PC-9 (cell line): ENCODE measurements around the gene EHD4. TPM values are rescaled to one million over a fixed set of nuclear protein-coding genes. Genes with fewer than 3 reads are reported as not detected.

ENCODE experiments used
- BruUV-seq: library from RNA; stranded (reverse); fragments of 400-500 nt; replicated peaks from 2 replicates; lab custom pipeline; 2021; lab: Mats Ljungman, UMichigan
- CTCF ChIA-PET: fragments of 300-600 bp; sonication (Branson Sonifier 250); formaldehyde crosslinking; loops from one replicate; lab custom pipeline; 2022; ENCODE audit warnings: antibody characterized with exemption; lab: Charles Lee
- POLR2A ChIA-PET: fragments of 300-600 bp; sonication (Branson Sonifier 250); formaldehyde crosslinking; loops from one replicate; lab custom pipeline; 2022; ENCODE audit warnings: antibody characterized with exemption; ENCODE audit not compliant: unreplicated experiment; lab: Charles Lee
- DNase-seq, 2 experiments: peaks; one replicate each; pipeline versions ENCODE4 v3.0.0 to v3.0.0-alpha.2; 2015 to 2022; ENCODE audit warnings: mixed read lengths in 1 of 2
- H2AFZ ChIP-seq: fragments of 200-600 bp; sonication (generic); 2 replicates; pipeline ENCODE4 v1.8.1; 2017; ENCODE audit warnings: antibody characterized with exemption
- H3F3A ChIP-seq: fragments of 200-600 bp; sonication (generic); 2 replicates; pipeline ENCODE4 v1.8.1; 2017; ENCODE audit warnings: antibody characterized with exemption, mild to moderate bottlenecking, low read depth; ENCODE audit not compliant: insufficient read depth
- H3K27ac ChIP-seq: fragments of 200-600 bp; sonication (generic); 2 replicates; pipeline ENCODE4 v1.6.1; 2016; ENCODE audit warnings: mixed run types
- H3K27me3 ChIP-seq: fragments of 200-600 bp; sonication (generic); 2 replicates; pipeline ENCODE4 v1.6.1; 2016; ENCODE audit warnings: low read depth, mixed run types; ENCODE audit not compliant: insufficient read depth
- H3K36me3 ChIP-seq: fragments of 200-600 bp; sonication (generic); 2 replicates; pipeline ENCODE4 v1.6.1; 2016; ENCODE audit warnings: low read depth, mixed run types
- H3K4me1 ChIP-seq: fragments of 200-600 bp; sonication (generic); replicated peaks from 2 replicates; pipeline ENCODE4 v1.6.1; 2016; ENCODE audit warnings: mixed run types; ENCODE audit not compliant: insufficient read depth
- H3K4me2 ChIP-seq: fragments of 200-600 bp; sonication (generic); 2 replicates; pipeline ENCODE4 v1.6.1; 2017; ENCODE audit warnings: mixed run types
- H3K4me3 ChIP-seq: fragments of 200-600 bp; sonication (generic); 2 replicates; pipeline ENCODE4 v1.6.1; 2016; ENCODE audit warnings: mixed run types
- H3K79me2 ChIP-seq: fragments of 200-600 bp; sonication (generic); 2 replicates; pipeline ENCODE4 v1.6.1; 2017; ENCODE audit warnings: low read depth, mixed run types
- H3K9me2 ChIP-seq: fragments of 200-600 bp; sonication (generic); 2 replicates; pipeline ENCODE4 v1.8.1; 2017; ENCODE audit warnings: mild to moderate bottlenecking; ENCODE audit not compliant: insufficient read depth
- H3K9me3 ChIP-seq: fragments of 200-600 bp; sonication (generic); 2 replicates; pipeline ENCODE4 v1.8.1; 2016; ENCODE audit warnings: low read depth; ENCODE audit not compliant: insufficient read depth
- H4K20me1 ChIP-seq: fragments of 200-600 bp; sonication (generic); 2 replicates; pipeline ENCODE4 v1.8.1; 2017; ENCODE audit not compliant: insufficient read depth
- CTCF ChIP-seq: fragments of 200-600 bp; sonication (generic); conservative IDR thresholded peaks from 2 replicates; pipeline ENCODE4 v1.6.1; 2017; ENCODE audit warnings: mixed run types, antibody characterized with exemption, mild to moderate bottlenecking, moderate library complexity
- EZH2 ChIP-seq: fragments of 200-600 bp; sonication (generic); IDR thresholded peaks from 2 replicates; pipeline ENCODE4 v1.8.0; 2017; ENCODE audit warnings: antibody characterized with exemption, low read depth
- intact Hi-C: fragments of 100-400 bp; cut with micrococcal nuclease; formaldehyde crosslinking; loops from one replicate; pipeline ENCODE4 v1.10.0; 2022; ENCODE audit not compliant: unreplicated experiment
- total RNA-seq: library from RNA; stranded (reverse); gene quantifications from 2 replicates; pipeline ENCODE4 v1.2.3, GENCODE V29; 2021

EHD4 gene
- total RNA-seq, 1 experiment from 2014 or later, result 18.1 TPM

- no peak for DNase-seq
- TF ChIP-seq CTCF, result no peak
- ChIA-PET CTCF (no interaction called here), POLR2A (no interaction called here)
- H3K27ac ChIP-seq, result no peak overlapping the region
- no peaks in the 10 kb centered on the region for H3K9me2 ChIP-seq
- H3K9me3 ChIP-seq, result no peaks in the 10 kb centered on the region
- H4K20me1 ChIP-seq, result no peaks in the 10 kb centered on the region
- H3K36me3 ChIP-seq, result no peaks in the 10 kb centered on the region
- intact Hi-C loops, result no loop called here
- H3F3A ChIP-seq, result no peaks in the 10 kb centered on the region
- no peaks in the 10 kb centered on the region for H3K4me1 ChIP-seq
- no peaks in the 10 kb centered on the region for H3K27me3 ChIP-seq
- no peak overlapping the region for H2AFZ ChIP-seq
- no peak overlapping the region for H3K4me3 ChIP-seq
- H3K79me2 ChIP-seq, result no peaks in the 10 kb centered on the region
- no TSS peak for BruUV-seq
- no peak overlapping the region for H3K4me2 ChIP-seq
Observed at GRCh38 chr15:41849861-41850260, 122.5 kb downstream of the EHD4 start.

GRCh38 chr15:41849204-41849603, 123.2 kb downstream of the EHD4 start:
- ChIA-PET POLR2A (no interaction called here), CTCF (no interaction called here)
- no peak for DNase-seq
- intact Hi-C loops, result no loop called here
- Histone ChIP-seq H3F3A (no peaks in the 10 kb centered on the region), H3K36me3 (no peaks in the 10 kb centered on the region), H3K9me3 (no peaks in the 10 kb centered on the region), H2AFZ (no peak overlapping the region), H4K20me1 (no peaks in the 10 kb centered on the region), H3K9me2 (no peaks in the 10 kb centered on the region), H3K79me2 (no peaks in the 10 kb centered on the region), H3K27me3 (no peaks in the 10 kb centered on the region), H3K4me1 (no peaks in the 10 kb centered on the region), H3K4me3 (no peak overlapping the region), H3K4me2 (no peak overlapping the region), H3K27ac (no peak overlapping the region)
- TF ChIP-seq EZH2, result no peak
- TF ChIP-seq CTCF, result no peak
- BruUV-seq, result no TSS peak

GRCh38 chr15:41848631-41849030, 123.7 kb downstream of the EHD4 start:
- BruUV-seq, result no TSS peak
- H3K4me1 ChIP-seq, result no peaks in the 10 kb centered on the region
- H2AFZ ChIP-seq, result no peak overlapping the region
- intact Hi-C loops, result no loop called here
- H3K4me3 ChIP-seq, result no peak overlapping the region
- H3K27ac ChIP-seq, result no peak overlapping the region
- no peaks in the 10 kb centered on the region for H4K20me1 ChIP-seq
- H3K9me2 ChIP-seq, result no peaks in the 10 kb centered on the region
- no peaks in the 10 kb centered on the region for H3K9me3 ChIP-seq
- H3K4me2 ChIP-seq, result no peak overlapping the region
- H3F3A ChIP-seq, result no peaks in the 10 kb centered on the region
- CTCF ChIA-PET, result no interaction called here
- POLR2A ChIA-PET, result no interaction called here
- TF ChIP-seq EZH2, result no peak
- TF ChIP-seq CTCF, result no peak
- H3K79me2 ChIP-seq, result no peaks in the 10 kb centered on the region
- no peak for DNase-seq
- H3K27me3 ChIP-seq, result no peaks in the 10 kb centered on the region
- no peaks in the 10 kb centered on the region for H3K36me3 ChIP-seq
